ENCODE measurements around the gene LRRIQ3.
"Not testable (repeated sequence)": the region's sequence is repeated elsewhere in the genome, so short reads cannot be mapped to it uniquely, and the experiment has no call there.

LRRIQ3 gene

GRCh38 chr1:74197657-74198552, at the start of gene LRRIQ3, which contains the start of gene FPGT:
LRRIQ3 (minus strand) TSS chr1:74198176; CDS start chr1:74183684, 14,492 bp downstream.
FPGT (plus strand) TSS chr1:74198242; CDS start chr1:74198279, 37 bp downstream.
- DNase-seq (ENCODE audit: low spot score): peak; percentile 99

- DNase-seq (ENCODE audit: low spot score): no peak
Measured at GRCh38 chr1:74246315-74246714, 48.3 kb upstream of the LRRIQ3 start.

- no peak for DNase-seq (ENCODE audit: low spot score)
Measured at GRCh38 chr1:74245168-74245772, 47.3 kb upstream of the LRRIQ3 start.

DNA sequence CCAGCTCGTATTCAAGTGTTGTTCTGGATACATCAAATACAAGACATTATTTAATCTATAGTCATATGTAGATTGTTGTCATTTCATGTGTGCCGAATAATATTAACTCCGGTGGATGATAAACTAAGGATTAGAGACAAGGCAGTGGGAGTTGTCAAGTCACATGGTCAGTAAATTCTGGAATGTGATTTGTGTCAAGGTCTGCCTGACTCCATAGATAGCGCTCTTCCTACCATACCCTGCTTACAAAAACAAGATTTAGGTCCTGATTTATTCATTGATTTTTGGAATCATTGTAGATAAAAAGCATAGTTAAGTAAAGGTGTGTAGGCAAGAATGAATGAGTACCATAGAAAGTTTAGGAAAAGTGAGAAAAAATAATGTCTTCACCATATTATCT, 39.8 kb upstream of the LRRIQ3 start:
- no peak for DNase-seq (ENCODE audit: low spot score)

DNA sequence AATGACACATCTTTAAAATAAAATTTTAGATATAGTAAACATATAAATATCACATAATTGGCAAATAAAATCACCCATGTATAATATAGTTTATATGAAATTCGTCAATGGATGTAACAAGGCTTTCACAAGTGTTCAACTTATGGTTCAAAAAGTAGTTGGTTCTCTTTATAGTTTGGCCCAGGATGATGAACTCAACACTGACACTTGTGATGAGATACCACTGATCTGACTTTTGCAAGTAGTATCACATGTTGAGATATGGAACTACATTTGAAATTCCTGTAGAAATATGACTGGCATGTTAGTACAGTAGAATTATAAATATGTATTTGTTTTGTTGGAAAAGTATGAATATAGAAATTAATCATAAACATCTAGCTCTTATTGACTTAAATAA, 39.1 kb upstream of the LRRIQ3 start:
- no peak for DNase-seq (ENCODE audit: low spot score)

GRCh38 chr1:74236440-74236839, 38.5 kb upstream of the LRRIQ3 start:
- no peak for DNase-seq (ENCODE audit: low spot score)

DNA sequence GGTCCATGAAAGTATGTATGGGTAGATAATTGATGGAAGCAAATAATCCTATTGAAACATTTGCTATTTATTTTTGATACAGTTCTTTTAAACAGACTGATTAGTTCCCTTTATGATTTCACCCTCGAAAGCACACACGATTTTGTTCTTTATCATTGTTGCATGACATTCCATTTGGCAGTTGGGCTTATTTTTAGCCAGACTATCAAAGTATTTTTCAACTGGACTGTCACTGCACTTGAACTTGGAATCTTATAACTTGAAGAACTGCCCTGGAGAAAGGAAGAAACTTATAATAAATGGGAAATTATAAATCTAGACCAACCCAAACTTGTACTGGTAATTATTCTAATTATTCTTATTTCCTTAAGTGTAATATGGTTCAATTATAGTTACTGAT, 37.2 kb upstream of the LRRIQ3 start, which contains the start of gene TNNI3K:
TNNI3K (plus strand) TSS at position 235 of the 400 bp plus-strand sequence; CDS start at position 300, 65 bp downstream.
- no peak for DNase-seq (ENCODE audit: low spot score)

- DNase-seq (ENCODE audit: low spot score): no peak
Measured at GRCh38 chr1:74223453-74223852, 25.5 kb upstream of the LRRIQ3 start.

GRCh38 chr1:74222701-74223100, 24.7 kb upstream of the LRRIQ3 start:
- DNase-seq (ENCODE audit: low spot score): no peak

GRCh38 chr1:74215229-74215628, 17.3 kb upstream of the LRRIQ3 start:
- no peak for DNase-seq (ENCODE audit: low spot score)

GRCh38 chr1:74205266-74205665, 7.3 kb upstream of the LRRIQ3 start:
- DNase-seq (ENCODE audit: low spot score): no peak

DNA sequence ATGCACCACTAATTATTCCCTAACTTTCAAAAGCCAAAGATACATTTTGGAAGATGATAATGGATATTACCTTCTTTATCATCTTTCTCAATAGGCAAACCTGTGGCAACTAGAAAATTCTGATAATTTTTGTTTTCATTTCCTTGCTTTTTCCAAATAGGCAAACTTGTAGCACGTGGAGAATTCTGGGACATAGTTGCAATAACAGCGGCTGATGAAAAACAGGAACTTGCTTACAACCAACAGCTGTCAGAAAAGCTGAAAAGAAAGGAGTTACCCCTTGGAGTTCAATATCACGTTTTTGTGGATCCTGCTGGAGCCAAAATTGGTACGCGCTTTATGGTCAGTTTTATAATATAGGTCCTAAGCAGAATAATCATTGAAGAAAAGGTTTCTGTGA, 1.5 kb upstream of the LRRIQ3 start:
- DNase-seq (ENCODE audit: low spot score): no peak

- DNase-seq (ENCODE audit: low spot score): no peak
Measured at GRCh38 chr1:74197255-74197654, 721 bp downstream of the LRRIQ3 start.

GRCh38 chr1:74195339-74195738, 2.6 kb downstream of the LRRIQ3 start:
- DNase-seq (ENCODE audit: low spot score): no peak

GRCh38 chr1:74193908-74194307, 4.1 kb downstream of the LRRIQ3 start:
- DNase-seq (ENCODE audit: low spot score): peak; percentile 6

DNA sequence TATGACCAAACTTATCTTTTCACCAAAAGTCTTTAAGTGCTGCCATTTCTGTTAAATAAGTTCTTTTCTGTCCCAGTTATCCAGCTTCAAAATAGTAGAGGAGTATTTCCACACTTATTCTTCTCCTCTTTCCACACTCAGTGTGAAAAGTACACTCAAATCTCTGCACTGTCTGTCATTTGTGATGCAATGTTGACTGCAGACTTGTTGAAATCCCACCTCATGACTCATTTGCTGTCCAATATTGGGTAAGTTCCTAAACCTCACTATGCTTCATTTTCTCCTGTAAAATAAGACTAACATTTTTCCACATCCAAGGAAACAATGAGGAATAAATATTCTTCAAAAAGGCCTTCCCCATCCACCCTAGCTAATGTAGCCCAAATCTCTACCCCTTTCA, 17.5 kb downstream of the LRRIQ3 start:
- DNase-seq (ENCODE audit: low spot score): no peak

GRCh38 chr1:74174423-74174822, 23.6 kb downstream of the LRRIQ3 start:
- not testable (repeated sequence) for DNase-seq (ENCODE audit: low spot score)

GRCh38 chr1:74162333-74162732, 35.6 kb downstream of the LRRIQ3 start:
- no peak for DNase-seq (ENCODE audit: low spot score)

GRCh38 chr1:74161497-74161896, 36.5 kb downstream of the LRRIQ3 start:
- DNase-seq (ENCODE audit: low spot score): no peak

DNA sequence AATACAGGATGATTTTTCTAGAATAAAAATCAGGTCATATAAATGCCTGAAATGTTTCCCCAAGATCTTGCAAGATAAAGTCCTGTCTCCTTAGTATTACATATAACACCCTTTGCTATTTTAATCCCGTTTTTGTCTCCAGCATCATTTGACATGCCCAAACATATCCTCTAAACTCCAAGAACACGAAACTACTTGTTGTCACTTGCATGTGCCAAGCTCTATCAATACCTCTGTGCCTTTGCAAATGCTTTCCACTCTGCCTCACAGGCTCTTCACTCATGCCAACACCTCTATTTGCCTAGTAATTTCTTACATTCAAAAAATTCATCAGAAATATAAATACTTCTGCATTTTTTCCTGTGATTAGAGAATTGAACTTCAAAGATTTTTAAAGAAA, 37.9 kb downstream of the LRRIQ3 start:
- DNase-seq (ENCODE audit: low spot score): no peak

DNA sequence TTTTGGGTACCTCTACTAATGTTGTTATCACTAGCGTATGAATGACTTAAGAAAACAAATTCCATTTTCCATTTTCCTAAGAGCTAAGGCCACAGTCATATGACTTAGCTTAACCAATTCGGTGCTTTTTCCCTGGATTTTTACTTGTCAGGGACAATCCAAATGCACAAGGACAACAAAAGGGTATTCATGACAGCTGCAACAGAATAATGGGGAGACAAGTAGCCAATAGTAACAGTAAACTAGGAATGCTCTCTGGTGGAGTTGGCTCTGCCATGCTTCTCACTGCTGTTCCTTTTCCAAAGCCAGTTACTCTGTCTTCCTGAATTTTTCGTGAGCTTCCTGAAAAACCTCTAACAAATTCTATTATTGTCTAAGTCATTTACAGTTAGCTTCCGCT, 52.9 kb downstream of the LRRIQ3 start:
- no peak for DNase-seq (ENCODE audit: low spot score)

DNA sequence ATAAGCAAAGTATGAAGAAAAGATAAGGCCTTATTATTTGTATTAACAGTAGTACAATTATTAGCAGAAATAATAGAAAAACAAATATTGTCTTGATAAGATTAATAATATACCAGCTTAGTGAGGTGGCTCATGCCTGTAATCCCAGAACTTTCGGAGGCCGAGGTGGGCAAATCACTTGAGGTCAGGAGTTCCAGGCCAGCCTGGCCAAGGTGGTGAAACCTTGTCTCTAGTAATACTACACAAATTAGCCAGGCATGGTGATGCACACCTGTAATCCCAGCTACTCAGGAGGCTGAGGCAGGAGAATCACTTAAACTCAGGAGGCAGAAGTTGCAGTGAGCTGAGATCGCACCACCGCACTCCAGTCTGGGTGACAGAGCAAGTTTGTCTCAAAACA, 80.6 kb downstream of the LRRIQ3 start:
- DNase-seq (ENCODE audit: low spot score): not testable (repeated sequence)

DNA sequence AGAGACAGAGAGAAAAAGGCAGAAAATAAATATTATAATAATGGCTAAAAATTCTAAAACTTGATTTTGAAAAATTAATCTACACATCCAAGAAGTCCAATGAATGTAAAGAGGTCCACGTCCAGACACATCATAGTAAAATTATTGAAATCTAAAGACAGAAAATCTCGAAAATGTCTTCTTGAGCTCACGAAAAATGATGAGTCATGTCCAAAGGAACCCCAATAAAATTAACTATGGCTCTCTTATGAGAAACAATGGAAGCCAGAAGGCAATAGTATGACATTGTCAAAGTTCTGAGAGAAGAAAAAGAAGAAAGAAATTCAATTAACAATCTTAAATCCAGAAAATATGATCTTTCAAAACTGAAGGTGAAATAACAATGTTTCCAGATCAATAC, 84.6 kb downstream of the LRRIQ3 start:
- no peak for DNase-seq (ENCODE audit: low spot score)

All from GM03348 (cell line).